Peyer's patch (tissue), 4 donors: ENCODE data around the gene PLAU. TPM values are rescaled to one million over a fixed set of nuclear protein-coding genes. Genes with fewer than 3 reads are reported as not detected.

ENCODE experiments used
- DNase-seq, 3 donors: peaks; one replicate each; pipeline ENCODE4 v3.0.0-alpha.2; 2017 to 2019
- H3K27ac ChIP-seq, 4 donors: fragments of 200-600 bp; sonication (generic); one replicate each; pipeline ENCODE4 v1.5.1; 2016 to 2019
- H3K27me3 ChIP-seq, 2 donors: fragments of 200-600 bp; sonication (generic); one replicate each; pipeline ENCODE4 v1.5.1; 2019
- H3K36me3 ChIP-seq, 3 donors: fragments of 200-600 bp; sonication (generic); one replicate each; pipeline ENCODE4 v1.5.1; 2016 to 2019
- H3K4me1 ChIP-seq, 4 donors: fragments of 200-600 bp; sonication (generic); one replicate each; pipeline ENCODE4 v1.5.1; 2016 to 2019
- H3K4me3 ChIP-seq, 4 donors: fragments of 200-600 bp; sonication (generic); 1 replicate in 3 of 4; 2 replicates in 1 of 4; pipeline ENCODE4 v1.5.1; 2016 to 2019; ENCODE audit warnings: mild to moderate bottlenecking in 1 of 4
- H3K9me3 ChIP-seq, 4 donors: fragments of 200-600 bp; sonication (generic); one replicate each; pipeline ENCODE4 v1.5.1; 2016 to 2019; ENCODE audit warnings: mild to moderate bottlenecking in 1 of 4
- CTCF ChIP-seq, 6 experiments: fragments of 450-650 bp in 4 of 6; fragments of 200-600 bp in 2 of 6; sonication (generic) in 1 of 6; IDR thresholded peaks; one replicate each; pipeline ENCODE4 v1.5.1; 2017 to 2019; ENCODE audit warnings: antibody characterized with exemption in 6 of 6, mild to moderate bottlenecking in 3 of 6, moderate library complexity in 1 of 6
- POLR2A ChIP-seq, 2 donors: fragments of 450-650 bp; IDR thresholded peaks; one replicate each; pipeline ENCODE4 v1.5.1; 2017; ENCODE audit warnings: antibody characterized with exemption in 2 of 2, mild to moderate bottlenecking in 2 of 2, moderate library complexity in 2 of 2
- total RNA-seq, 4 donors: library from RNA; depleted of rRNA; stranded (reverse); fragments of >200 nt; gene quantifications; one replicate each; pipeline ENCODE4 v1.1.0, GENCODE V29; 2016

PLAU gene
- total RNA-seq, result 1 to 10 TPM in 3 of 4 donors, under 1 TPM in 1; 0.53 to 6.6 (median 2.7) TPM

- TF ChIP-seq POLR2A (IDR thresholded peaks at IDR 0.05), result no peak
- no peak for TF ChIP-seq CTCF (IDR thresholded peaks at IDR 0.05)
- H3K9me3 ChIP-seq, result no peaks in the 10 kb centered on the region
- peak within 1 kb of the TSS; percentile 49 to 78 (median 70) for H3K4me3 ChIP-seq
- H3K27ac ChIP-seq, result peak within 1 kb of the TSS; percentile 53 to 86 (median 69)
- H3K36me3 ChIP-seq, result no peaks in the 10 kb centered on the region
- no peaks in the 10 kb centered on the region for H3K27me3 ChIP-seq
- H3K4me1 ChIP-seq, result peaks cover 0 to 45% (median 7%) of the 10 kb centered on the region in 4 donors
- peak; percentile 48 to 70 (median 65) for DNase-seq
These were observed at the start of gene PLAU for GRCh38 chr10:73910764-73911552. PLAU (plus strand) TSS chr10:73911132; CDS start chr10:73911556, 424 bp downstream.

GRCh38 chr10:73862011-73862410 is 48.9 kb upstream of the PLAU start:
- peaks cover 0 to 57% (median 0%) of the 10 kb centered on the region in 3 donors for H3K36me3 ChIP-seq
- H3K27ac ChIP-seq, result no peak overlapping the region
- no peak for TF ChIP-seq POLR2A (IDR thresholded peaks at IDR 0.05)
- no peak for TF ChIP-seq CTCF (IDR thresholded peaks at IDR 0.05)

GRCh38 chr10:73863039-73863817 is 47.7 kb upstream of the PLAU start:
- Histone ChIP-seq H3K27me3 (no peaks in the 10 kb centered on the region), H3K27ac (no peak overlapping the region), H3K4me3 (no peak overlapping the region), H3K36me3 (peaks cover 0 to 67% (median 0%) of the 10 kb centered on the region in 3 donors), H3K4me1 (peaks cover 0 to 70% (median 23%) of the 10 kb centered on the region in 4 donors), H3K9me3 (no peaks in the 10 kb centered on the region)
- DNase-seq, result no peak
- TF ChIP-seq POLR2A (IDR thresholded peaks at IDR 0.05), result no peak
- no peak for TF ChIP-seq CTCF (IDR thresholded peaks at IDR 0.05)

More at GRCh38 chr10:73862011-73862410, 48.9 kb upstream of the PLAU start:
- Histone ChIP-seq H3K27me3 (no peaks in the 10 kb centered on the region), H3K4me1 (peaks cover 0 to 71% (median 22%) of the 10 kb centered on the region in 4 donors), H3K4me3 (no peak overlapping the region), H3K9me3 (no peaks in the 10 kb centered on the region)
- DNase-seq, result no peak

GRCh38 chr10:73864229-73864628 is 46.7 kb upstream of the PLAU start:
- no peaks in the 10 kb centered on the region for H3K9me3 ChIP-seq
- no peak for TF ChIP-seq CTCF (IDR thresholded peaks at IDR 0.05)
- no peak for TF ChIP-seq POLR2A (IDR thresholded peaks at IDR 0.05)
- H3K36me3 ChIP-seq, result peaks cover 0 to 71% (median 0%) of the 10 kb centered on the region in 3 donors
- no peak for DNase-seq
- H3K27ac ChIP-seq, result no peak overlapping the region
- no peak overlapping the region for H3K4me3 ChIP-seq
- no peaks in the 10 kb centered on the region for H3K27me3 ChIP-seq
- peaks cover 0 to 69% (median 21%) of the 10 kb centered on the region in 4 donors for H3K4me1 ChIP-seq

- Histone ChIP-seq H3K4me1 (peaks cover 0 to 67% (median 21%) of the 10 kb centered on the region in 4 donors), H3K27me3 (no peaks in the 10 kb centered on the region), H3K27ac (peak overlapping the region; percentile 65 to 86 (median 75)), H3K9me3 (no peaks in the 10 kb centered on the region), H3K36me3 (peaks cover 0 to 69% (median 0%) of the 10 kb centered on the region in 3 donors), H3K4me3 (peak overlapping the region in 3 of 4 donors; percentile 8 to 24 (median 11))
- no peak for DNase-seq
- TF ChIP-seq CTCF (IDR thresholded peaks at IDR 0.05) (no peak), POLR2A (IDR thresholded peaks at IDR 0.05) (no peak)
These were observed 45.8 kb upstream of the PLAU start for GRCh38 chr10:73865107-73865458.
